Erythroblast (primary cell): ENCODE results near the gene ABHD12.

Experiments used
- GATA1 ChIP-seq: IDR thresholded peaks from 2 replicates; pipeline ENCODE4 v1.6.1; 2011; ENCODE audit warnings: low read depth, mild to moderate bottlenecking, control low read depth, low read length, moderate library complexity
- POLR2A ChIP-seq: IDR thresholded peaks from 2 replicates; pipeline ENCODE4 v1.6.1; 2011; ENCODE audit warnings: mild to moderate bottlenecking, low read length

- TF ChIP-seq POLR2A (no peak), GATA1 (no peak)
Observed at GRCh38 chr20:25353747-25354705, 36.6 kb downstream of the ABHD12 start.
